CD1c-positive myeloid dendritic cell (primary cell): ENCODE results near the gene ANKUB1.

Experiments used
- DNase-seq: peaks from one replicate; pipeline ENCODE4 v3.0.0-alpha.2; 2016; ENCODE audit errors: extremely low spot score

The ANKUB1 gene

DNA sequence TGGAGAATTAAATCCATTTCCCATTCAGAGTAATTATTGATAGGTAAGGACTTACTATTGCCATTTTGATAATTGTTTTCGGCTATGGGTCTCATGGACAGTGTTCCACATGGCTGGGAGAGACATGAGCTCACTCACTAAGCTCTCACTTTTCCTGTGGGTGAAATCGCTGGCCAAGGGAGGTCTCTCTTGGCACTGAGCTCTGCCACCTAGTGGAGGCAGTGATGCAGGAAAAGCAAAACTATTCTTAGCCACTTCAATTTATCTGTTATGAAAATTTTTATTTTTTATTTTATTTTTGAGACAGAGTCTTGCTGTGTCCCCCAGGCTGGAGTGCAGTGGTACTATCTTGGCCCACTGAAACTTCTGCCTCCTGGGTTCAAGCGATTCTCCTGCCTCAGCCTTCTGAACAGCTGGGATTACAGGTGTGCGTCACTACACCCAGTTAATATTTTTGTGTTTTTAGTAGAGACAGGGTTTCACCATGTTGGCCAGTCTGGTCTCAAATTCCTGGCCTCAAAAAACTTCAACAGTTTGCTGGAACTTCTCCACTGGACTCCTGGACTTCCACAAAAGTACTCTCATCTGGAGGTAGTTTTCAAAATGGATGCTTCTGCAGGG, 16.0 kb upstream of the ANKUB1 start:
- peak; percentile 76 for DNase-seq

DNA sequence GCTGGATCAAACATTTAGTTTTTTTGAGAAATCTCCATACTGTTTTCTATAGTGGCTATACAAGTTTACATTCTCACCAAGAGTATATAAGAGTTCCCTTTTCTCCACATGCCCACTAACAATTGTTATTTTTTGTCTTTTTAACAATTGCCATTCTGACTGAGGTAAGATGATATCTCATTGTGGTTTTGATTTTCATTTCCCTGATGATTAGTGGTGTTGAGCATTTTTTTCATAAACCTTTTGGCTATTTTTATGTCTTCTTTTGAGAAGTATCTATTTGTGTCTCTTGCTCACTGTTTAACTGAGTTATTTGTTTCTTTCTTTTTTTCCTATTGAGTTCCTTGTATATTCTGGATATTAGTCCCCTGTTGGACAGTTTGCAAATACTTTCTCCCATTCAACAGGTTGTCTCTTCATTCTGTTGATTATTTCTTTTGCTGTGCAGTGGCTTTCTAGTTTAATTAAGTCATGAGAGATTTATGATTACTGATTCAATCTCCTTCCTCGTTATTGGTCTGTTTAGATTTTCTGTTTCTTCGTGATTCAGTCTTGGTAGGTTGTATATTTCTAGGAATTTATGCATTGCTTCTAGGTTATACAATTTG, 13.9 kb upstream of the ANKUB1 start:
- no peak for DNase-seq

- DNase-seq, result no peak
Observed at GRCh38 chr3:149801639-149802038, 9.3 kb upstream of the ANKUB1 start.

GRCh38 chr3:149801195-149801594, 8.8 kb upstream of the ANKUB1 start:
- DNase-seq, result no peak

- no peak for DNase-seq
Observed at GRCh38 chr3:149800693-149801092, 8.3 kb upstream of the ANKUB1 start.

GRCh38 chr3:149796026-149796425, 3.7 kb upstream of the ANKUB1 start:
- no peak for DNase-seq

- no peak for DNase-seq
Observed at GRCh38 chr3:149790698-149791097, 1.7 kb downstream of the ANKUB1 start.

DNA sequence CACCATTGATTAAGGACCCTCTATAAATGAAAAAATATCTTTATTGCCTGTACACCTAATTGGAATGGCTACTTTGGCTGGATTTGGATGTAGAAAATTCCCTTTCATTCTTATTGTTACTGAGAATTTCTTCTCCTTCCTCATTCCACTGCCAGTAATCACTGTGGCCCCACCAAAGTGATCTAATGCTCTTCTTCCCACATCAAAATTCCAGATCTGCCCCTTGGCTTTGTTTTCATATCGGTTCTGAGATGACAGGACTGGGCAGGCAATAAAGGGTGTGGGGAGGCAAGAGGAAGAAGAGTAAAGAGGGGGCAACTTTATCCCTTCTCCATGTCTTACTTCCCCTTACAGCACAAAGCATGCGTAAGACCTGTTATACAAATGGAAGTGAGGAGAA, 2.1 kb downstream of the ANKUB1 start:
- DNase-seq, result peak; percentile 18

GRCh38 chr3:149784064-149784704, 8.2 kb downstream of the ANKUB1 start:
- no peak for DNase-seq

GRCh38 chr3:149783576-149783975, 8.8 kb downstream of the ANKUB1 start:
- DNase-seq, result peak; percentile 84

DNA sequence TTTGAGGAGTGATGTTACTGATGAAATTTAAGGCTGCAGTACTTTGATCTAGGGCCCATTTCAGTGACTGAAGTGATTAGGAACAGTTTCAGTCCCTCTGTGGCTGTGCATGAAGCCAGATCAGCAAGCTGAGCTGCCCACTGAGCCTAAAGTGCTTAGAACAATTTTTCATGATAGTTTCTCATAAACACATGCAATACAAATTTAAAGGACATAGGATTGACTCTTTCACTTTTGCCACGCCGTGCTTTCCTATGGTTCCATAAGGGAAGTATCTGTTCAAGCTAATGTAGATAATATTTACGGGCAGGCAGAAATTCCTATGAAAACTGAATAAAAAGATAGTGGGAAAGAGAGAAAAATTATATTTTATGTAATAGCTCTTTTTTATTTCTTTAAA, 10.6 kb downstream of the ANKUB1 start:
- DNase-seq, result no peak

GRCh38 chr3:149781211-149781610, 11.1 kb downstream of the ANKUB1 start:
- DNase-seq, result peak; percentile 83

GRCh38 chr3:149777414-149778214, 14.7 kb downstream of the ANKUB1 start:
- DNase-seq, result no peak

- no peak for DNase-seq
Observed at GRCh38 chr3:149776170-149776569, 16.2 kb downstream of the ANKUB1 start.

DNA sequence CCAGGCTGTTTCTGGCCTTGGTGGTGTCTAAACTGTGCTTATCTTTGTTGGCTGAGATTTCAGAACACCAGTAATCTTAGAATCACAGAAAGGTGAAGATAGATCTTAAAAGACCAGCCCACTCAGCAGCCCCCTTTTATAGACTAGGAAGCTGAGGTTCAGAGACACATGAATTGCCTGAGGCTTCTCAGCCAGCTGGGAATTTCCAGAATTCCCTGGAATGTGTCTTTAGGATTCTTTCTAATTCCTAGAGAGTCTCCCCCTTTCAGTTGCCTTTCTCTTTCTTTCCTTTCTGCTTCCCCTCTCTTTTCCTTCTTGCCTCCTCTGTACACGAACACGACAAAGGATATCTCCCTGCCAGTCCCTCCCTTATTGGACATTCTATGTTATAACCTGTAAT, 19.5 kb downstream of the ANKUB1 start:
- no peak for DNase-seq

GRCh38 chr3:149771652-149772271, 20.6 kb downstream of the ANKUB1 start:
- DNase-seq, result peak; percentile 44

GRCh38 chr3:149770246-149770645, 22.1 kb downstream of the ANKUB1 start:
- no peak for DNase-seq

- no peak for DNase-seq
Observed at GRCh38 chr3:149768704-149769103, 23.6 kb downstream of the ANKUB1 start.

- no peak for DNase-seq
Observed at GRCh38 chr3:149767720-149768119, 24.6 kb downstream of the ANKUB1 start.

GRCh38 chr3:149765762-149766334, 26.5 kb downstream of the ANKUB1 start:
- DNase-seq, result peak; percentile 53

GRCh38 chr3:149764302-149764701, 28.1 kb downstream of the ANKUB1 start:
- DNase-seq, result no peak
